T-helper 2 cell (primary cell): ENCODE measurements around the gene WNT10A.
A peak's percentile ranks its signal among the peaks of the same experiment; 100 is the strongest.
"Not testable (repeated sequence)": the region's sequence is repeated elsewhere in the genome, so short reads cannot be mapped to it uniquely, and the experiment has no call there.

ENCODE experiments used
- DNase-seq, 5 experiments: peaks; one replicate each; pipeline versions ENCODE4 v3.0.0 to v3.0.0-alpha.2; 2012 to 2022

WNT10A gene

GRCh38 chr2:218893349-218894150, 12.9 kb downstream of the WNT10A start:
- DNase-seq = no peak

GRCh38 chr2:218894151-218894879, 13.7 kb downstream of the WNT10A start:
- no peak for DNase-seq

- no peak for DNase-seq
These were observed 14.2 kb downstream of the WNT10A start for GRCh38 chr2:218894880-218895157.

- DNase-seq = no peak
These were observed 14.7 kb downstream of the WNT10A start for GRCh38 chr2:218895326-218895725.

- peak in 1 of 5 experiments; percentile 36 for DNase-seq
These were observed 15.3 kb downstream of the WNT10A start for GRCh38 chr2:218895759-218896500.

GRCh38 chr2:218896501-218897393, 16.1 kb downstream of the WNT10A start:
- DNase-seq = peak; percentile 66 to 95 (median 82)

- no peak for DNase-seq
These were observed 16.9 kb downstream of the WNT10A start for GRCh38 chr2:218897394-218898108.

- DNase-seq = peak; percentile 59 to 80 (median 64)
These were observed 17.6 kb downstream of the WNT10A start for GRCh38 chr2:218898109-218898878.

- DNase-seq = no peak
These were observed 18.5 kb downstream of the WNT10A start for GRCh38 chr2:218899147-218899546.

- no peak for DNase-seq
These were observed 21.8 kb downstream of the WNT10A start for GRCh38 chr2:218902427-218902826.

GRCh38 chr2:218904176-218904575, 23.5 kb downstream of the WNT10A start:
- no peak for DNase-seq

GRCh38 chr2:218908721-218909619, 28.3 kb downstream of the WNT10A start:
- DNase-seq = peak; percentile 74 to 94 (median 85)

- no peak for DNase-seq
These were observed 30.1 kb downstream of the WNT10A start for GRCh38 chr2:218910741-218911140.

- no peak for DNase-seq
These were observed 39.9 kb downstream of the WNT10A start for GRCh38 chr2:218920504-218920903.

- no peak for DNase-seq
These were observed 44.1 kb downstream of the WNT10A start for GRCh38 chr2:218924757-218925156.

GRCh38 chr2:218925434-218925833, 44.8 kb downstream of the WNT10A start:
- DNase-seq = no peak

- no peak for DNase-seq
These were observed 46.8 kb downstream of the WNT10A start for GRCh38 chr2:218927422-218927821.

- no peak for DNase-seq
These were observed 47.2 kb downstream of the WNT10A start for GRCh38 chr2:218927876-218928275.

- DNase-seq = not testable (repeated sequence)
These were observed 49.8 kb downstream of the WNT10A start for GRCh38 chr2:218930488-218930887.

GRCh38 chr2:218931751-218932150, 51.1 kb downstream of the WNT10A start:
- not testable (repeated sequence) for DNase-seq
